DND-41 (cell line): ENCODE measurements around the gene AQP2.

Experiments
- ATAC-seq: fragments of 200-7000 bp; cut with Tn5 transposase; 3 replicates; pipeline ENCODE4 v1.9.1; 2021; ENCODE audit warnings: low read depth; ENCODE audit not compliant: insufficient read depth
- DNase-seq: peaks from one replicate; pipeline ENCODE4 v3.0.0-alpha.2; 2020
- H2AFZ ChIP-seq: 2 replicates; pipeline ENCODE4 v1.6.0; 2012; ENCODE audit warnings: low read depth, low read length
- H3K27ac ChIP-seq: 2 replicates; pipeline ENCODE4 v1.5.1; 2012; ENCODE audit warnings: low read length, inconsistent platforms
- H3K27me3 ChIP-seq: fragments of 200-600 bp; sonication (generic); 2 replicates; pipeline ENCODE4 v1.6.0; 2012; ENCODE audit warnings: low read length, mild to moderate bottlenecking, inconsistent platforms; ENCODE audit not compliant: insufficient read depth, poor library complexity
- H3K36me3 ChIP-seq: 2 replicates; pipeline ENCODE4 v1.5.1; 2012; ENCODE audit warnings: low read length, inconsistent platforms; ENCODE audit not compliant: insufficient read depth
- H3K4me1 ChIP-seq: 2 replicates; pipeline ENCODE4 v1.5.1; 2012; ENCODE audit warnings: mild to moderate bottlenecking, low read length; ENCODE audit not compliant: insufficient read depth
- H3K4me2 ChIP-seq: 2 replicates; pipeline ENCODE4 v1.6.0; 2012; ENCODE audit warnings: mild to moderate bottlenecking, moderate library complexity, low read length, inconsistent platforms; ENCODE audit not compliant: insufficient read depth
- H3K4me3 ChIP-seq, 2 experiments: fragments of 200-600 bp in 1 of 2; shearing (Covaris generic) in 1 of 2; 2 replicates each; pipeline ENCODE4 v1.5.1; 2012 to 2016; ENCODE audit warnings: inconsistent platforms in 2 of 2, low read length in 2 of 2, mild to moderate bottlenecking in 2 of 2, low read depth in 1 of 2, moderate library complexity in 1 of 2
- H3K79me2 ChIP-seq: 2 replicates; pipeline ENCODE4 v1.6.0; 2012; ENCODE audit warnings: low read length, inconsistent platforms; ENCODE audit not compliant: insufficient read depth
- H3K9ac ChIP-seq: 2 replicates; pipeline ENCODE4 v1.6.0; 2012; ENCODE audit warnings: low read depth, mild to moderate bottlenecking, inconsistent platforms, low read length, moderate library complexity
- H3K9me3 ChIP-seq: 2 replicates; pipeline ENCODE4 v1.5.1; 2012; ENCODE audit warnings: low read length, moderate library complexity, mild to moderate bottlenecking, inconsistent platforms; ENCODE audit not compliant: insufficient read depth, severe bottlenecking
- H4K20me1 ChIP-seq: 2 replicates; pipeline ENCODE4 v1.6.0; 2012; ENCODE audit warnings: low read length; ENCODE audit not compliant: insufficient read depth
- EZH2 ChIP-seq: IDR thresholded peaks from 3 replicates; pipeline ENCODE4 v1.6.1; 2012; ENCODE audit warnings: borderline replicate concordance, low read depth, mild to moderate bottlenecking, moderate library complexity, low read length, inconsistent platforms; ENCODE audit not compliant: severe bottlenecking
- TF ChIP-seq, protein P1 (sequence below): IDR thresholded peaks from 2 replicates; pipeline ENCODE4 v1.5.1; 2012; ENCODE audit warnings: borderline replicate concordance, low read length, moderate library complexity, mild to moderate bottlenecking; ENCODE audit not compliant: poor library complexity, severe bottlenecking; ENCODE audit errors: extremely low read depth

AQP2 gene

GRCh38 chr12:49949866-49950265 is 671 bp upstream of the AQP2 start:
- ATAC-seq: no peak
- H3K4me3 ChIP-seq: no peak overlapping the region
- no peak overlapping the region for H3K9ac ChIP-seq
- H4K20me1 ChIP-seq: no peaks in the 10 kb centered on the region
- H3K27ac ChIP-seq: no peak overlapping the region
- H3K36me3 ChIP-seq: no peaks in the 10 kb centered on the region
- no peaks in the 10 kb centered on the region for H3K27me3 ChIP-seq
- TF ChIP-seq EZH2: no peak
- TF ChIP-seq, protein P1, sequence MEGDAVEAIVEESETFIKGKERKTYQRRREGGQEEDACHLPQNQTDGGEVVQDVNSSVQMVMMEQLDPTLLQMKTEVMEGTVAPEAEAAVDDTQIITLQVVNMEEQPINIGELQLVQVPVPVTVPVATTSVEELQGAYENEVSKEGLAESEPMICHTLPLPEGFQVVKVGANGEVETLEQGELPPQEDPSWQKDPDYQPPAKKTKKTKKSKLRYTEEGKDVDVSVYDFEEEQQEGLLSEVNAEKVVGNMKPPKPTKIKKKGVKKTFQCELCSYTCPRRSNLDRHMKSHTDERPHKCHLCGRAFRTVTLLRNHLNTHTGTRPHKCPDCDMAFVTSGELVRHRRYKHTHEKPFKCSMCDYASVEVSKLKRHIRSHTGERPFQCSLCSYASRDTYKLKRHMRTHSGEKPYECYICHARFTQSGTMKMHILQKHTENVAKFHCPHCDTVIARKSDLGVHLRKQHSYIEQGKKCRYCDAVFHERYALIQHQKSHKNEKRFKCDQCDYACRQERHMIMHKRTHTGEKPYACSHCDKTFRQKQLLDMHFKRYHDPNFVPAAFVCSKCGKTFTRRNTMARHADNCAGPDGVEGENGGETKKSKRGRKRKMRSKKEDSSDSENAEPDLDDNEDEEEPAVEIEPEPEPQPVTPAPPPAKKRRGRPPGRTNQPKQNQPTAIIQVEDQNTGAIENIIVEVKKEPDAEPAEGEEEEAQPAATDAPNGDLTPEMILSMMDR: no peak
- no peak overlapping the region for H3K4me2 ChIP-seq
- no peak for DNase-seq
- H2AFZ ChIP-seq: no peak overlapping the region
- peaks cover 9% of the 10 kb centered on the region for H3K4me1 ChIP-seq
- no peaks in the 10 kb centered on the region for H3K9me3 ChIP-seq
- no peaks in the 10 kb centered on the region for H3K79me2 ChIP-seq

DNA sequence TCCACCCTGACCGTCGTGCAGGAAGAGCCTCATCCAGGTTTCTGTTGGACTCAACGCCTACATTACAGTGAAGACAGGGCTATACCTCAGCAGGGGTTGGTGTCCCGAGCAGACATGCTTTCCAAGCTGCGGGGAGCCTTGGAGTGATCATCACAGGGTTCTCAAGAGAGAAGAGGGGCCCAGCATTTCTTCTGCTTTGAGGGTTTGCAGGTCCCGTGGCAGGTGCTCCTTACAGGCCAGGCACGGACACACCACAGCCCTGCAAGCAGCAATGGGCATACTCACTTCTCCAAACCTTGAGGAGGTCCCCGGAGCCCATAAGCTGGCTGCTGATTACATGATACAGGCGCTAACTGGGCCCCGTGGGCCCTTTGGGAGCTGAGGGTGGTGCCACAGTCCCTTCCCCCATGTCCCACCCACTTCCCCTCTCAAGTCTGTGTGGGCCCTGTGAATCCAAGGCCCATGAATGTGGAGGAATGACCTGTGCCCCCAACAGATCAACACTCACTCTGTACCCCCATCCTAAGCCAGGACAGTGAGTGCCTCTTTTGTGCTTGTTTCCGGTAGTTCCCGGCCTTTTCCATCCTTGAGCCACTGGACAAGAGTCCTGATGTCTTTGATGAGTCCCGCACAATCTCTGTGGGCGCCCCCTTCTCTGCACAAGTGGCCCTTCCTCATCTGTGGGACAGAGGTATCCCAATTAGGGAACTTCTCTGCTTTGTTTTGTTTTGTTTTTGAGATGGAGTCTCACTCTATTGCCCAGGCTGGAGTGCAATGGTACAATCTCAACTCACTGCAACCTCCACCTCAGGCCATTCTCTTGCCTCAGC is 1.1 kb downstream of the AQP2 start:
- Histone ChIP-seq H3K27ac (no peak overlapping the region), H2AFZ (no peak overlapping the region), H3K79me2 (no peaks in the 10 kb centered on the region), H4K20me1 (no peaks in the 10 kb centered on the region), H3K27me3 (no peaks in the 10 kb centered on the region), H3K9me3 (no peaks in the 10 kb centered on the region), H3K4me1 (no peaks in the 10 kb centered on the region), H3K4me3 (no peak overlapping the region), H3K36me3 (no peaks in the 10 kb centered on the region), H3K9ac (no peak overlapping the region), H3K4me2 (no peak overlapping the region)
- DNase-seq (no peak), ATAC-seq (no peak)
- no peak for TF ChIP-seq EZH2
- TF ChIP-seq, protein P1: no peak

GRCh38 chr12:49952391-49953055 is 2.0 kb downstream of the AQP2 start:
- Histone ChIP-seq H3K36me3 (no peaks in the 10 kb centered on the region), H3K27me3 (no peaks in the 10 kb centered on the region), H4K20me1 (no peaks in the 10 kb centered on the region), H3K9ac (no peak overlapping the region), H3K27ac (no peak overlapping the region), H3K79me2 (no peaks in the 10 kb centered on the region), H3K9me3 (no peaks in the 10 kb centered on the region), H3K4me2 (no peak overlapping the region), H2AFZ (no peak overlapping the region), H3K4me1 (no peaks in the 10 kb centered on the region), H3K4me3 (no peak overlapping the region)
- ATAC-seq (no peak), DNase-seq (no peak)
- TF ChIP-seq EZH2: no peak
- TF ChIP-seq, protein P1: no peak
